Caco-2 (cell line): ENCODE measurements around the gene DOK7. TPM values are rescaled to one million over a fixed set of nuclear protein-coding genes. Genes with fewer than 3 reads are reported as not detected.
A peak's percentile ranks its signal among the peaks of the same experiment; 100 is the strongest.

Experiments
- BruUV-seq: library from RNA; stranded (reverse); fragments of 400-500 nt; replicated peaks from 2 replicates; lab custom pipeline; 2021; lab: Mats Ljungman, UMichigan
- CTCF ChIA-PET: fragments of 300-600 bp; sonication (Branson Sonifier 250); formaldehyde crosslinking; loops from one replicate; lab custom pipeline; 2022; ENCODE audit warnings: antibody characterized with exemption; lab: Charles Lee
- POLR2A ChIA-PET: fragments of 300-600 bp; sonication (Branson Sonifier 250); formaldehyde crosslinking; loops from one replicate; lab custom pipeline; 2022; ENCODE audit warnings: antibody characterized with exemption; lab: Charles Lee
- DNase-seq, 2 experiments: peaks; one replicate each; pipeline versions ENCODE4 v3.0.0 to v3.0.0-alpha.2; 2020 to 2022
- H3K27me3 ChIP-seq: replicated peaks from 2 replicates; pipeline ENCODE4 v1.6.0; 2011; ENCODE audit warnings: low read length; ENCODE audit not compliant: control insufficient read depth, insufficient read depth
- H3K36me3 ChIP-seq: 2 replicates; pipeline ENCODE4 v1.5.1; 2011; ENCODE audit warnings: low read length; ENCODE audit not compliant: control insufficient read depth, insufficient read depth
- H3K4me1 ChIP-seq: fragments of 250-450 bp; sonication (Bioruptor Pico); 2 replicates; pipeline ENCODE4 v1.5.1; 2020; ENCODE audit warnings: mild to moderate bottlenecking
- H3K4me3 ChIP-seq: 2 replicates; pipeline ENCODE4 v1.5.1; 2011; ENCODE audit warnings: low read depth, mild to moderate bottlenecking, control low read depth, low read length
- H3K9me3 ChIP-seq: fragments of 250-450 bp; sonication (Bioruptor Pico); 2 replicates; pipeline ENCODE4 v1.5.1; 2020; ENCODE audit warnings: mild to moderate bottlenecking, moderate library complexity
- H3K27ac Mint-ChIP-seq: one replicate; pipeline ENCODE4 v1.8.0; 2022; ENCODE audit warnings: mixed read lengths; ENCODE audit not compliant: unreplicated experiment
- H3K27me3 Mint-ChIP-seq: one replicate; pipeline ENCODE4 v1.8.0; 2022; ENCODE audit warnings: mixed read lengths; ENCODE audit not compliant: insufficient read depth, unreplicated experiment
- H3K36me3 Mint-ChIP-seq: one replicate; pipeline ENCODE4 v1.8.0; 2022; ENCODE audit warnings: mild to moderate bottlenecking, mixed read lengths; ENCODE audit not compliant: insufficient read depth, unreplicated experiment
- H3K4me1 Mint-ChIP-seq: one replicate; pipeline ENCODE4 v1.8.0; 2022; ENCODE audit warnings: low read depth, mixed read lengths; ENCODE audit not compliant: unreplicated experiment
- H3K4me3 Mint-ChIP-seq: one replicate; pipeline ENCODE4 v1.8.0; 2022; ENCODE audit warnings: mild to moderate bottlenecking, moderate library complexity, mixed read lengths; ENCODE audit not compliant: unreplicated experiment
- H3K9me3 Mint-ChIP-seq: one replicate; pipeline ENCODE4 v1.8.0; 2022; ENCODE audit warnings: mixed read lengths; ENCODE audit not compliant: unreplicated experiment
- CTCF ChIP-seq, 2 experiments: fragments of 200-600 bp in 1 of 2; IDR thresholded peaks; 1 replicate in 1 of 2; 2 replicates in 1 of 2; pipeline versions ENCODE4 v1.5.1 to v1.8.0; 2011 to 2022; ENCODE audit warnings: antibody characterized with exemption in 1 of 2, control low read depth in 1 of 2, inconsistent platforms in 1 of 2, low read depth in 1 of 2, low read length in 1 of 2, mild to moderate bottlenecking in 1 of 2, moderate library complexity in 1 of 2; ENCODE audit not compliant: insufficient read depth in 1 of 2, severe bottlenecking in 1 of 2, unreplicated experiment in 1 of 2
- intact Hi-C: fragments of 100-400 bp; cut with micrococcal nuclease; formaldehyde crosslinking; loops from one replicate; pipeline ENCODE4 v1.10.0; 2022; ENCODE audit not compliant: unreplicated experiment
- total RNA-seq: library from RNA; stranded (reverse); gene quantifications from 2 replicates; pipeline ENCODE4 v1.2.3, GENCODE V29; 2022

DOK7 gene
- total RNA-seq, 1 experiment from 2014 or later, result 0.29 TPM

DNA sequence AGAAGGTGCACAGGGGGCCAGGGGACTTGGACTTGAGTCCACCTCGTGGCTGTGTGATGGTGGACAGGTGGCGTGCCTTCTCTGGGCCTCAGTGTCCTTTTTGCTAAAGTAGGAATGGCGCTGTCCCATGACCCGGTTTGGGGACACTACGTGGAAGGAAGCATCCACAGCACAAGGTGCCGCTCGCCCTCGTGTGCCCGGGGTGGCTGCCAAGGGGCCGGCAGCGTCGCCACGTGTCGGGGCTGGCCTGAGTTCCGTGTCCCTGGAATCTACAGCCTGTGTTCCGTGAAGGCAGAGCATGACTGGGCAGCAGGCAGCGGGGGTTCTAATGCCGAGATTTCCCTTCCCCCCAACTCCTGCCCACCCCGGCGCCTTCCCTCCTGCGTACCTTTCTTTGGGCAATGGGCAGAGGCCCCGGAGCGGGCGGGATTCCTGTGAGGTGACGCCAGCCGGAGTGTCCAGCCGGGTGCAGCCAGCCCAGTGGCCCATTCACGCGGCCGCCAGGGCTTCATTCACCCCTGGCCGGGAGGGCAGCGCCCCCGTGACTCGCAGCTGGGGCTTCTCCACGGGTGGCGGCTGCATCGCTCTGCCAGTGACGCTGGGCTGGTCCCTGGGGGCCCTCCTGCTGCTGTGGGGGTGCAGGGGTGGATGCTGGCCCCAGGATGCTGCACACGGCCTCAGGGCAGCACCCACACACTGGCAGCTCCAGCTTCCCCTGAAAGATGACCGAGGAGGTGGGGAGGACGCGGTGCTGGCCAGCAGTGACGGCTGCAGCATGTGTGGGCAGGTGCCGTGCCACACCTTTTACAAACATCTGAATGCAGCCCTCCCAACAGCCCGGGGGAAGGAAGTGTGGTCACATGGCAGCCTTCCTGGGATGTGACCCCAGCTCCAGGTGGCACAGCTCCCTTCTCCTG, 21.2 kb downstream of the DOK7 start:
- intact Hi-C loops, result no loop called here
- BruUV-seq, result no TSS peak
- peak; percentile 46 to 68 for DNase-seq
- no peaks in the 10 kb centered on the region; the same call in 1 of the 2 replicates for H3K27me3 ChIP-seq
- TF ChIP-seq CTCF (IDR thresholded peaks at IDR 0.05; ENCODE audit: insufficient read depth in 1 of 2, low read depth in 1 of 2, low read length in 1 of 2, severe bottlenecking in 1 of 2, unreplicated experiment in 1 of 2), result no peak
- H3K27me3 Mint-ChIP-seq, result peaks cover 6% of the 10 kb centered on the region
- H3K4me1 ChIP-seq, result peaks cover 19% of the 10 kb centered on the region
- peaks cover 4% of the 10 kb centered on the region for H3K36me3 Mint-ChIP-seq
- ChIA-PET POLR2A (no interaction called here), CTCF (interaction anchor here (1.2 kb wide), 1 partner anchor 30 kb away, joined by 4 read pairs; no protein-coding TSS in a partner anchor)
- H3K36me3 ChIP-seq, result no peaks in the 10 kb centered on the region
- no peak overlapping the region for H3K27ac Mint-ChIP-seq
- H3K4me1 Mint-ChIP-seq, result no peaks in the 10 kb centered on the region
- H3K4me3 Mint-ChIP-seq, result no peak overlapping the region
- H3K4me3 ChIP-seq, result peak overlapping the region; percentile 20
- H3K9me3 ChIP-seq, result no peaks in the 10 kb centered on the region
- no peaks in the 10 kb centered on the region for H3K9me3 Mint-ChIP-seq

DNA sequence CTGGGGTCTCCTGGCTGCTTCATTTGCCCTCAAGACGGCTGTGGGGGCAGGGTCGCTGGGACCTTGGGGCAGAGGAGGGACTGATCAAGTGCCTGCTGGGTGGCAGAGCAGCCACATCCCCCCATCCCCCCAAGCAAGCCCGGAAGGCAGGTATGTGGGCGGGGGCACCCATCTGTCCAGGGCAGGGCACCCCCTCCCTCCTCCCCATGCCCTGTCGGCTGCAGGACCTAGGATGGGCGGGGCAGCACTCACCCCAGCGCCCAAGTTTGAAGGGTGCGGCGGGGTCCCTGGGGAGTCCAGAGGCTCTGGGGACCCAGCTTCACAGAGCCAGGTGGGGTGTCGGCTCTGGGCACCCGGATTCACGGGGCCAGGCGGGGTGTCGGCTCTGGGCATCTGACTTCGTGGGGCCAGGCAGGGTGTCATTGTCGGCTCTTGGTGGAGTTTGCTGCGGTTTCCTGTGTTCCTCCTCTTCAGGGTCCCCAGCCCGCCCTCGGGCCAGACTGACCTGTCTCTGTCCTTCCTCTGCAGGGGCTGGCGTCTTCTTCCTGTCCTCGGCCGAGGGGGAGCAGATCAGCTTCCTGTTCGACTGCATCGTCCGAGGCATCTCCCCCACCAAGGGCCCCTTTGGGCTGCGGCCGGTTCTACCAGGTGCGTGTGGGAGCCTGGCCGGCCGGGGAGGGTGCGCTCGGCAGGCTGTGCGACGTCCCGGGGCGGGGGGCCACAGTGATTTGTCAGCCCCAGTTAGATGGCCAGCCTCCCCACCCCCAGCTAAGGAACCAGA, 22.1 kb downstream of the DOK7 start:
- peak overlapping the region; percentile 63 for H3K4me3 Mint-ChIP-seq

More for the DNA sequence above, 22.1 kb downstream of the DOK7 start:
- no peaks in the 10 kb centered on the region; the same call in 1 of the 2 replicates for H3K27me3 ChIP-seq
- Mint-ChIP-seq H3K27me3 (peaks cover 8% of the 10 kb centered on the region), H3K9me3 (no peaks in the 10 kb centered on the region), H3K27ac (no peak overlapping the region), H3K4me1 (no peaks in the 10 kb centered on the region), H3K36me3 (peaks cover 10% of the 10 kb centered on the region)
- CTCF ChIA-PET, result interaction anchor here (1.2 kb wide), 1 partner anchor 29 kb away, joined by 4 read pairs; no protein-coding TSS in a partner anchor
- no peaks in the 10 kb centered on the region for H3K9me3 ChIP-seq
- H3K4me1 ChIP-seq, result peaks cover 19% of the 10 kb centered on the region
- peak overlapping the region; percentile 20 for H3K4me3 ChIP-seq
- no peak for TF ChIP-seq CTCF (IDR thresholded peaks at IDR 0.05; ENCODE audit: insufficient read depth in 1 of 2, low read depth in 1 of 2, low read length in 1 of 2, severe bottlenecking in 1 of 2, unreplicated experiment in 1 of 2)
- no peaks in the 10 kb centered on the region for H3K36me3 ChIP-seq
- no peak for DNase-seq
- POLR2A ChIA-PET, result interaction anchor here (0.6 kb wide), 1 partner anchor 47 kb away, joined by 3 read pairs; no protein-coding TSS in a partner anchor
- intact Hi-C loops, result no loop called here
- BruUV-seq, result no TSS peak
